Adipocyte (in vitro differentiated cells): ENCODE data around the gene UNC13B.

ENCODE experiments used
- DNase-seq: peaks from one replicate; pipeline ENCODE4 v3.0.0-alpha.2; 2015; ENCODE audit warnings: low read depth
- H3K27me3 ChIP-seq: replicated peaks from 2 replicates; pipeline ENCODE4 v1.7.0; 2013; ENCODE audit warnings: mild to moderate bottlenecking, low read length, moderate library complexity; ENCODE audit not compliant: control insufficient read depth, insufficient read depth
- H3K36me3 ChIP-seq: 2 replicates; pipeline ENCODE4 v1.7.0; 2013; ENCODE audit warnings: low read length, mild to moderate bottlenecking, moderate library complexity; ENCODE audit not compliant: control insufficient read depth, insufficient read depth, severe bottlenecking
- H3K4me1 ChIP-seq: 2 replicates; pipeline ENCODE4 v1.7.0; 2013; ENCODE audit warnings: mild to moderate bottlenecking, low read length, moderate library complexity; ENCODE audit not compliant: control insufficient read depth, insufficient read depth
- H3K4me3 ChIP-seq: 2 replicates; pipeline ENCODE4 v1.7.0; 2013; ENCODE audit warnings: mild to moderate bottlenecking, low read length, moderate library complexity
- H3K9ac ChIP-seq: 2 replicates; pipeline ENCODE4 v1.7.0; 2013; ENCODE audit warnings: mild to moderate bottlenecking, low read length, moderate library complexity
- H3K9me3 ChIP-seq: 2 replicates; pipeline ENCODE4 v1.7.0; 2013; ENCODE audit warnings: mild to moderate bottlenecking, low read length, moderate library complexity; ENCODE audit not compliant: control insufficient read depth

The UNC13B gene

DNA sequence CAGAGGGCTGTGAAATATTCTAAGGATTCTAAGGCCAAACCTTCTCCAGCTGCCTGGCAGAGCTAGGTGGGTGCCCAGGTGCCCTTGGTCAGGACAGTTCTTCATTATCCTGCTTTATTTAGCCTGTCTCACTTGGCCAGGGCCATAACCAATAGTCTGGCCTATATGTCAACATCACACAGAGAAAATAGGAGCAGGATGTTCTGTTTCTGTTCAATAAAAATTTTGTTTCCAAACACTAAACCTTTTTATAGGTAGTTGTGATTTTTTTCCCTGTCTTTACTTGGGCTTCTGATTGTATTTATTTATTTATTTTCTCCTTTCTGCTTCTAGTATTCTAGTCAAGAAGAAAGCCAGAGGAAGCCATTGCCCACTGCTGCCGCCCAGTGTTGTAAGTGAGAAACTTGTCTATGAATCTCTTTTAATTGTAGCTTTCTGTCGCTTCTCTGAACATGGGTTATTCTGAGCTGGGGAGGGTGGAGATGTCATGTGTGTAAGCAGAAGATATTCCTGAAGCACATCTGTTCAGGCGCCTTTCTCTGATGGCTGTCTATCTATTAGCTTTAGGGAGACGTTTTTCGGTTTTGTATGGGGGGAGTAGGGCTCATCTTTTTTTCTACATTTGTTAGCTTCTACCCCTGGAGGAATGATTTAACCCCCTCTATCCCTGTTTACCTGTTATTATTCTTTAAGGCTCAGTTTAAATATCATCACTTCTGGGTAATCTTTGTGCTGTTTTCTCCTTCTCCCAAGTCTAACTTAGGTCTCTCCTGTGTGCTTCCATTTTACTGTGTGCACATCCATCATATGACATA, 97.1 kb downstream of the UNC13B start:
- Histone ChIP-seq H3K9me3 (no peaks in the 10 kb centered on the region), H3K4me3 (no peak overlapping the region), H3K27me3 (no peaks in the 10 kb centered on the region), H3K9ac (no peak overlapping the region), H3K4me1 (no peaks in the 10 kb centered on the region), H3K36me3 (no peaks in the 10 kb centered on the region)
- peak; percentile 89 for DNase-seq

DNA sequence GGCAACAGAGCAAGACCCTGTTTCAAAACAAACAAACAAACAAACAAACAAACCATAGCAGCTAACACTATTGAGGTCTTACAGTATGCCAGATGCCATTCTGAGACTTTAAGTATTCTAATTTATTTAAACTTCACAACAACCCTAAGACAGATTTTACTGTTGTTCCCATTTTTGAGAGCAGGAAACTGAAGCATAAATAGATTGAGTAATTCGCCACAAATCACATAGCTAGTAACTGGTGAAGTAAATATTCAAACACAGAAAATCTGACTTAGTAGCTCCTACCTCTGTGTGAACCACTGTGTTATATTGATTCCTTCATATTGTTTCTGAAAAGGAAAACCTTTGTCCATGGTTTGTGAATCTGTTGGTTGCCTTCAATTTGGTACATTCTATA, 98.4 kb downstream of the UNC13B start:
- no peaks in the 10 kb centered on the region for H3K36me3 ChIP-seq
- H3K9me3 ChIP-seq: no peaks in the 10 kb centered on the region
- H3K9ac ChIP-seq: no peak overlapping the region
- H3K4me1 ChIP-seq: no peaks in the 10 kb centered on the region
- no peaks in the 10 kb centered on the region for H3K27me3 ChIP-seq
- DNase-seq: no peak
- no peak overlapping the region for H3K4me3 ChIP-seq

DNA sequence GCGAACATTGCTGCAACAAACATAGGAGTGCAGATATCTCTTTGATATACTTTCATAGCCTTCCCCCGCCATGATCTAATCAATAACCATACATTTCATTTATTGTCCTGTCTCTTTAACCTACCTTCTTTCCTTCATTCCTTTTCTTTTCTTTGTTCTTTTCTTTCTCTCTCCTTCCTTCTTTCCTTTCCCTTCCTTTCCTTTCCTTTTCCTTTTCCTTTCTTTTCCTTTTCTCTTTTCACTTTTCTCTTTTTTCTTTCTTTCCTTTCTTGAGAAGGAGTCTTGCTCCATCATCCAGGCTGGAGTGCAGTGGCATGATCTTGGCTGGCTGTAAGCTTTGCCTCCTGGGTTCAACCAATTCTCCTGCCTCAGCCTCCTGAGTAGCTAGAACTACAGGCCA, 100.3 kb downstream of the UNC13B start:
- Histone ChIP-seq H3K4me3 (no peak overlapping the region), H3K9me3 (no peaks in the 10 kb centered on the region), H3K36me3 (no peaks in the 10 kb centered on the region), H3K27me3 (no peaks in the 10 kb centered on the region), H3K9ac (no peak overlapping the region), H3K4me1 (no peaks in the 10 kb centered on the region)
- DNase-seq: no peak

DNA sequence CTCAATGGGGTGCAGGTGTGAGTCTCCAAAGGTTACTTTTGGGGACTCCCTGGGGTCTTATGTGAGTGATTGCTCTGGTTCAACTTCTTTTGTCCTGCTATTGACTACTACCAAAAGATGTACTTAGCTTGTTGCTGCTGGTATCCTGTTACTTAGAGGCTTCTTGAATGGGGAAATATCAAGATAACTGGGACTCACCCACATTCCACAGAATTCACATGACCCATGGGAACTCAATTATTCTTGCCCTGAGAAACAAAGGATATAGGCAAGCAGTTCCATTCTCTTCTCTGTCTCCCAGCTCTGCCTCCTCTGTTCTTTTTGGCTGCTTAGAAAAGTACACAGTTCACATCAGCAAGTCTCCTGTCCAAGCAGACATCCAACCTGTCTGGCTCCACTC, 105.9 kb downstream of the UNC13B start:
- Histone ChIP-seq H3K4me1 (peaks cover 8% of the 10 kb centered on the region), H3K27me3 (no peaks in the 10 kb centered on the region), H3K4me3 (no peak overlapping the region), H3K36me3 (no peaks in the 10 kb centered on the region), H3K9ac (no peak overlapping the region), H3K9me3 (no peaks in the 10 kb centered on the region)
- peak; percentile 49 for DNase-seq

DNA sequence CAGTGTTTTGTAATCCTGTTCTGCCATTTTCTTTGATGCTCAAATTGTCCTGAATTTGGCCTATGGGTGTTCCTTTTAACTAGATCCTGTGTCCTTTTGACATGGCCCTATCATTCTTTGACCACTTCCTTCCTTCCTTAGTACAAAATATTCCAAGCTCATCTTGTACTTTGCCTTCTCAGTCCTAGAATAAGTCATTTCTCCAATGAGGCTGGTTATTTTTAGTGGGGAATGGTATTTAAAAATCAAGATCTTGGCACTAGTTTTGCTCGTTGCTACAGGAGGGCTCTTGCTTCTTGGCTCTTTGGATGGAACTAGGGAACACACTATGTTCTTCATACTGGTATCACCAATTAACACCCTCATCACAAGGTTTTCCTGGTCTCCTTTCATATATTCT, 108.1 kb downstream of the UNC13B start:
- H3K9ac ChIP-seq: no peak overlapping the region
- no peak overlapping the region for H3K4me3 ChIP-seq
- DNase-seq: no peak
- no peaks in the 10 kb centered on the region for H3K36me3 ChIP-seq
- peaks cover 16% of the 10 kb centered on the region for H3K4me1 ChIP-seq
- no peaks in the 10 kb centered on the region for H3K9me3 ChIP-seq
- no peaks in the 10 kb centered on the region for H3K27me3 ChIP-seq

DNA sequence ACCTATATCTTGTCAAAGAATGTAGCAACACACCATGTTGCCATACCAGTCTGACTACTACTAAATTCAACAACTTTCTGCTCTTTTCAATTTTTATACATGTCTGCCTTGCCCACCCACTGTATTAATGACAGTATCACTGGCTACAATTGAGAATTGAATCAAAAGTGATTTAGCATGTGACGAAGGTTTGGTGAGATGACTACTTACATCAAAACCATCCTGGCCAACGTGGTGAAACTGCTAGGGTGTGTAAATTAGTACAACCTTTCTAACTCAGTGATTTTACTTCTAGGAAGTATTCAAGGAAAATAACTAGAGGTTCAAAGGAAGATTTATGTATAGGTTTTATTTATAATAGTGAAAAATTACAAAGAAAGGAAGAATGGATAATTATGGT, 109.8 kb downstream of the UNC13B start:
- Histone ChIP-seq H3K36me3 (no peaks in the 10 kb centered on the region), H3K9me3 (no peaks in the 10 kb centered on the region), H3K9ac (no peak overlapping the region), H3K27me3 (no peaks in the 10 kb centered on the region), H3K4me1 (peaks cover 16% of the 10 kb centered on the region), H3K4me3 (no peak overlapping the region)
- DNase-seq: no peak

DNA sequence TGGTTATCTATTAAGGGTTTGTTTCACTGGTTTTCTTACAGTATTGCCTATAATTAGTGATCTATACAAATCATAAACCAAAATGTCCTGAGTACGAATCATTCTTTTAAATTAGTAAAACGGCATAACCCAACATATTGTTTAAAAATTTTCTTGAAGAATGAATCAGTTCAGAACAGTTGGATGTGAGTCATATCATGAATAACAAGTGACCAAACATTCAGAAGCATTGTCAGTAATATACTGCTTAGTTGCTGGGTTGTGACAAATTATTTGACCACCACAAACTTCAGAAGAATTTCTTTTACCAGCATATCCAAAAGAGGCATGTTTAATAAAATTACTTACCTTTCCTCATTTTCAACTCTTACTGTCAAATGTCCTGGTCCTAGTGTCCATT, 111.2 kb downstream of the UNC13B start:
- DNase-seq: peak; percentile 22
- Histone ChIP-seq H3K27me3 (no peaks in the 10 kb centered on the region), H3K9me3 (no peaks in the 10 kb centered on the region), H3K9ac (no peak overlapping the region), H3K36me3 (no peaks in the 10 kb centered on the region), H3K4me1 (peaks cover 23% of the 10 kb centered on the region), H3K4me3 (no peak overlapping the region)

DNA sequence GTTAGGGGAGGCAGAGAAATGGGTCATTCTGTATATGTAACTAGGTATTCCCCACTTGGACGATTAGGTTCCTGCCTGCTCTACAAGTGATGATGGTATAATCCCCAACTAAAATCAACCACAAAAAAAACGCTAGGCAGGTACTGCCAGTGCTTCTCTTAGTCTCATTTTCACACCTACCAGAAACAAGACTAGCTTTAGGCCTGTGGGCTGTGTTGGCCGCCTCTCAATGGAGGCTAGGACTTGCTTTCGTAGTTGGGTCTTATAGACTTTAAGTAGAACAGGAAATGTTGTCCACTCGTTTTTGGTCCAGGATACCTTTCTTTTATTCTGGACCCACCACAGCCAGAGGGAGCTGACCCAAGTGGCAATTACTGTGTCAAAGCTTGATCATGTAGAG, 111.8 kb downstream of the UNC13B start:
- no peak overlapping the region for H3K9ac ChIP-seq
- DNase-seq: no peak
- peaks cover 28% of the 10 kb centered on the region for H3K4me1 ChIP-seq
- no peaks in the 10 kb centered on the region for H3K27me3 ChIP-seq
- H3K4me3 ChIP-seq: no peak overlapping the region
- no peaks in the 10 kb centered on the region for H3K9me3 ChIP-seq
- H3K36me3 ChIP-seq: no peaks in the 10 kb centered on the region

DNA sequence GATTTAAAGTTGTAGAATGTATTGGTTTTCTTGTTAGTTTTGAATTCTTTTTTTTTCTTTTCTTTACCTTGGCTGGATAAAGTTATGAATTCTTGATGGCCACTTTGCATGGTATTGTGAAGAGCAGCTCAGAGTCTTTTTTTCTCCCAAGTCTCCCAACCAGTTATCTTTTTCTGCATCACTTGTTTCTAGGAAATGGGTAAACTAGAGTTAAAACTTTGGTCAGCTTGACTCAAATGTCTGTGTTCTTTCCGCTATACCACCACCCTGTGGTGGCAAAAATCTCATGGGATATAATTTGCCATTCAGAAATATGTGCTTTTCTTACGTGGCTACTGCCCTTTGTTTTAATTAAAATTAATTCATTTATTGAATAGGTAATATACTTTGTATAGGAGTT, 113.2 kb downstream of the UNC13B start:
- Histone ChIP-seq H3K9ac (no peak overlapping the region), H3K4me1 (peaks cover 28% of the 10 kb centered on the region), H3K9me3 (no peaks in the 10 kb centered on the region), H3K27me3 (no peaks in the 10 kb centered on the region), H3K36me3 (no peaks in the 10 kb centered on the region), H3K4me3 (no peak overlapping the region)
- DNase-seq: no peak

DNA sequence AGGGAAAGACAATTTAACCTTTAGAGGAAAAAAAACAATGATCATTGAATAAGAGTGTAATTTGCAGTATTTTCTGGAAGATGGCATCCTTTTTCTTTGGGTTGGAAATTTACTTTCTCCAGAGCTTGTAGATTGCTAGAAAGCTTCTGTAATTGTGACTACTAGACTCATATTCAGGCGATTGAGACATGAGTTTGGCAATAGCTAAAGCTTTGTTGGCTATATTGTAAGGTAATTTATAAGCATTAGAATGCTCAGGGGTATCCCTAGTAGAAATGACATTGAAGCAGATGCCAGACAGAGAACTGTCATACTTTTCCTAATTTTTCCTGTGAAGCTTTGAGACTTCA, 115.3 kb downstream of the UNC13B start:
- Histone ChIP-seq H3K36me3 (no peaks in the 10 kb centered on the region), H3K9ac (peak overlapping the region; percentile 49), H3K9me3 (no peaks in the 10 kb centered on the region), H3K4me3 (peak overlapping the region; percentile 75), H3K4me1 (peaks cover 28% of the 10 kb centered on the region), H3K27me3 (no peaks in the 10 kb centered on the region)
- peak; percentile 17 for DNase-seq

DNA sequence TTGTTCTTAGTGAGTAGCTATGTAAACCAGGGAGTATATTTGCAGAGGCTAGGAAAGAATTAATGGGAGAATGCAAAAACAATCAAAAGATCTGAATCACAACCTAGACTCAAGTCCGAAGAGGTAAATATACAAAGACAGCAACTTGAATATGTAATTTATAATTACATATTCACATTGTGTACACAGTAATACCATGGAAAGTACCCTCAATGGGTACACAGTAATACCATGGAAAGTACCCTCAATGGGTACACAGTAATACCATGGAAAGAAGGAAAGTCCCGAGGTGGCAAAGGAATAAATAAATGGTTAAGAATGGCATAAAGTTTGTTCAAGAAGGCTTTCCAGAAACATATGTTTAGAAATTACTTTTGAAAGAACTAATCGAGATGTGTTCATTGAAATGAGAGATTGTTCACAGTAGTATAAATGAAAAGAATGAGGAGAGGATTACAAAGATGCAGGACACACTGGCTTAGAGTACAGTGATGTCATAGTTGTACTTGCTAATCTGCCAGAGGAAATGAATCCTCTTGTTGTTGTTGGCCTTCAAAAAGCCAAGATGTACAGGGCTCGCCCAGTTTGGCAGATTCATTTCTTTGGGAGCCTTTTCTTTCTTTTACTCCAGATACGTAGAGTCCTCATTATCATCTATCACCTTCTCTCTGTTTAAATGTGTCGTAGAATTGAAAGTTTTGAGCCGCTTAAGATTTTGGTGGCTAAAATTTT, 116.0 kb downstream of the UNC13B start:
- H3K4me3 ChIP-seq: peak overlapping the region; percentile 40
- H3K9ac ChIP-seq: no peak overlapping the region
- H3K9me3 ChIP-seq: no peaks in the 10 kb centered on the region
- H3K4me1 ChIP-seq: peaks cover 25% of the 10 kb centered on the region
- peak; percentile 76 for DNase-seq
- H3K27me3 ChIP-seq: no peaks in the 10 kb centered on the region
- H3K36me3 ChIP-seq: no peaks in the 10 kb centered on the region
